IPS DF 6.9 (cell line): Measurements from ENCODE around the gene CACNA2D2.

Experiments used
- DNase-seq: peaks from one replicate; pipeline ENCODE4 v3.0.0-alpha.2; 2013; ENCODE audit warnings: low read depth, low spot score
- H3K27ac ChIP-seq: one replicate; pipeline ENCODE4 v1.5.1; 2013; ENCODE audit warnings: low read length, control low read depth
- H3K27me3 ChIP-seq: 2 replicates; pipeline ENCODE4 v1.6.1; 2013; ENCODE audit warnings: mild to moderate bottlenecking, low read length; ENCODE audit not compliant: control insufficient read depth, insufficient read depth
- H3K36me3 ChIP-seq: 2 replicates; pipeline ENCODE4 v1.6.1; 2013; ENCODE audit warnings: low read length; ENCODE audit not compliant: control insufficient read depth, insufficient read depth
- H3K4me1 ChIP-seq: 2 replicates; pipeline ENCODE4 v1.6.1; 2013; ENCODE audit warnings: low read length; ENCODE audit not compliant: control insufficient read depth, insufficient read depth
- H3K4me3 ChIP-seq: 2 replicates; pipeline ENCODE4 v1.5.1; 2013; ENCODE audit warnings: mild to moderate bottlenecking, low read length
- H3K9me3 ChIP-seq: 2 replicates; pipeline ENCODE4 v1.6.1; 2013; ENCODE audit warnings: low read length, inconsistent platforms; ENCODE audit not compliant: control insufficient read depth, insufficient read depth
- WGBS: extraction: QIAGEN DNeasy Blood & Tissue Kit; methylation state at CpG from one replicate; pipeline ENCODE4 v1.1.7; 2013; ENCODE audit warnings: mixed read lengths, missing lambda C conversion rate; ENCODE audit not compliant: insufficient read length, insufficient coverage; 5-methylcytosine and 5-hydroxymethylcytosine counted together

The CACNA2D2 gene

DNA sequence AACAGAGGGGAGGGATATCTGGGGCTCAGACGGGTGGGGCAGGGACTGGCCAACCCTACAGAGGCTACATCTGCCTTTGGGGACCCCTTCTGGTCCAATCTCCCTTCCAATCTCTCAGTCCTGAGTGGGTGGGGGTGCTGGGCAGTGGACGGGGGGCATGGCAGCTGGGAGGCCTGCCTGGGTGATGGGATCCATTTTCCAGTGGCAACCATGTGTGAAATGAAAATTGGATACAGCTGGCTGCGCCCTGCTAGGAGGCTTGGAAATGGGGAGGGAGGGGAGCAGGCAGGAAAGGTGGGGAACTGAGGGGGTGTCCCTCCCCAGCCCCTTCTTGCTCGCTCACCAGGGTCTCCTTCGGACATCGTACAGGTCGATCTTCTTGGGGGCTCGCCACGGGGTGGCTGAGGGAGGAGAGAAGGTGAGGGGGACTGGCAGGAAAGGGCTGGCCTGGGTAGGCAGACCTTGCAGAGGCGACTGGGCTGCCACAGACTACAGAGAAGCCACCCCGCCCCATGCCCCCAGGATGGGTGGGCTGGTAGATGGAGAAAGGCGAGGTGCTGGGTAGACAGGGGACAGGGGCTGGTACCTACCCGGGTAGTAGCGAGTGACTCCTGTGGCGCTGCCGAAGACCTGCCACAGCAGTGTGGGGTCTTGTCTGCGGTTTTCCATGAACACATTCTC is 122.9 kb downstream of the CACNA2D2 start:
- H3K27me3 ChIP-seq, result no peaks in the 10 kb centered on the region
- H3K4me3 ChIP-seq, result no peak overlapping the region
- WGBS, result no CpG with 5 or more reads among the region's 17 CpGs
- DNase-seq, result no peak
- H3K9me3 ChIP-seq, result no peaks in the 10 kb centered on the region
- no peak overlapping the region for H3K27ac ChIP-seq
- no peaks in the 10 kb centered on the region; the same call in 1 of the 2 replicates for H3K36me3 ChIP-seq
- H3K4me1 ChIP-seq, result no peaks in the 10 kb centered on the region

DNA sequence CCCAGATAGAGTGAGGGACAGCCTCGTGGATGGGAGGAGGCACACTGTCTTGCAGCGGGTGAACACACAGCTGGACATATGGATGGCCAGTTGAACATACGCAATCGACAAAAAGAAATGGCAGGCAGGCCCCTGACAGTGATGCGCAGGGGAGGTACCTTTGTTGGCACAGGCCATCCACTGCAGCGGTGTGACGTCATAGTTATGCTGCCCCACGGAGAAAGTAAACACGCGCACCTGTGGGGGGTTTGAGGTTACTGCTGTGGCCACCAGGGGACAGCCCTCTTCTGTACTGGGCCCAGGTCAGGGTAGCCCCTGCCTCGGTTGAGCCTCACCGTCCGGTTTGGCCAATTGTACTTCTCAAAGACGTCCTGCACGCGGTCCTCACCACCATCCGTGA is 124.7 kb downstream of the CACNA2D2 start:
- Histone ChIP-seq H3K27me3 (no peaks in the 10 kb centered on the region), H3K4me3 (no peak overlapping the region), H3K4me1 (peaks cover 4% of the 10 kb centered on the region; the same call in 1 of the 2 replicates), H3K27ac (no peak overlapping the region), H3K36me3 (peaks cover 2% of the 10 kb centered on the region; the same call in 1 of the 2 replicates), H3K9me3 (no peaks in the 10 kb centered on the region)
- DNase-seq, result no peak
- WGBS, result no CpG with 5 or more reads among the region's 17 CpGs

- H3K4me1 ChIP-seq, result peaks cover 4% of the 10 kb centered on the region; the same call in 1 of the 2 replicates
- no peaks in the 10 kb centered on the region for H3K9me3 ChIP-seq
- WGBS, result no CpG with 5 or more reads among the region's 6 CpGs
- no peaks in the 10 kb centered on the region for H3K27me3 ChIP-seq
- H3K36me3 ChIP-seq, result peaks cover 2% of the 10 kb centered on the region; the same call in 1 of the 2 replicates
- H3K27ac ChIP-seq, result no peak overlapping the region
- no peak overlapping the region for H3K4me3 ChIP-seq
- no peak for DNase-seq
Measured at GRCh38 chr3:50378024-50378423, 125.4 kb downstream of the CACNA2D2 start.

- no CpG with 5 or more reads among the region's 7 CpGs for WGBS
Measured at GRCh38 chr3:50375258-50375931, 128.0 kb downstream of the CACNA2D2 start.

DNA sequence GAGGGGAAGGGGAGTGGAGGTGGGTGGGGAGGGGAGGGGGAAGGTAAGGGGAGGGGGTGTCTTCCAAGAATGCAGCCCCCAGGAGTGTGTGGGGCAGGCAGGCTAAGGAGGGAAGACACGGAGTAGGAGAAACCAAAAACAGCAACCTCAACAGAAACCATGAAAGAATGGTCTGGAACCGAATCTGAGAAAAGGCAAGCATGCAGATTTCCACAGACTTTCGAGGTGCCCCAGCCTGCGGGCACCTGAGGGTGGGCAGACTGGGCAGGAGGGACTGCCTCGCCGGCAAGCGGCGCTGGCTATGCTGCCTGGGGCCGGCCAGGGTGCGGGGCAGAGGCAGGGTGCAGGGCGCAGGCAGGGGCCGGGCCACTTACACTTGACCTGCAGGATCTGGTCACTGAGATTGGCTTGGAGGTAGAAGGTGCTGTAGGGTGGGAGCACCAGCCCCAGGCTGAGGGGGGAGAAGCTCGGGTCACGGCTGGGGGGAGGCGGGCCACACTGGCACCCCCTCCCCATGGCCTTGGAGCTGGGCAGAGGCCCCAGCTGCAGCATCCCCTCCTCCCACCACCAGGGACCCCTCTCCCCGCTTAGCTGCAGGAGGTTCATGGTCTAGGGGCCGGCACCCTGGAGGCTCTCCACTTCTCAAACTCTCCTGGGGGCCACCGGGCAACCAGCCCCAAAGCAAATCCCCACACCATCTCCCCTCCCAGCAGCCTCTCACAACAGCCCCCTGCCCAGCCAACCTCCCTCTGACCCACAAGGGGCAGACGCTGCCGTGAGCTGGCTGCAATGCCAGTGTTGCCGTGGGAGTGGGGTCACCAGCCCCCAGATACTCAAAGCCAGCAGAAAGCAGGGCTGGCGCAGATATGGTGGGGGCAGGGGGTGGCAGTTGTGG is 128.8 kb downstream of the CACNA2D2 start:
- no peaks in the 10 kb centered on the region for H3K9me3 ChIP-seq
- no peak overlapping the region for H3K4me3 ChIP-seq
- no peaks in the 10 kb centered on the region for H3K27me3 ChIP-seq
- peaks cover 11% of the 10 kb centered on the region for H3K4me1 ChIP-seq
- DNase-seq, result no peak
- H3K36me3 ChIP-seq, result peaks cover 2% of the 10 kb centered on the region; the same call in 1 of the 2 replicates
- no CpG with 5 or more reads among the region's 22 CpGs for WGBS
- no peak overlapping the region for H3K27ac ChIP-seq

More at GRCh38 chr3:50375258-50375931, 128.0 kb downstream of the CACNA2D2 start:
- Histone ChIP-seq H3K36me3 (peaks cover 2% of the 10 kb centered on the region; the same call in 1 of the 2 replicates), H3K4me1 (peaks cover 11% of the 10 kb centered on the region), H3K27ac (no peak overlapping the region), H3K9me3 (no peaks in the 10 kb centered on the region), H3K4me3 (no peak overlapping the region), H3K27me3 (no peaks in the 10 kb centered on the region)
- no peak for DNase-seq

DNA sequence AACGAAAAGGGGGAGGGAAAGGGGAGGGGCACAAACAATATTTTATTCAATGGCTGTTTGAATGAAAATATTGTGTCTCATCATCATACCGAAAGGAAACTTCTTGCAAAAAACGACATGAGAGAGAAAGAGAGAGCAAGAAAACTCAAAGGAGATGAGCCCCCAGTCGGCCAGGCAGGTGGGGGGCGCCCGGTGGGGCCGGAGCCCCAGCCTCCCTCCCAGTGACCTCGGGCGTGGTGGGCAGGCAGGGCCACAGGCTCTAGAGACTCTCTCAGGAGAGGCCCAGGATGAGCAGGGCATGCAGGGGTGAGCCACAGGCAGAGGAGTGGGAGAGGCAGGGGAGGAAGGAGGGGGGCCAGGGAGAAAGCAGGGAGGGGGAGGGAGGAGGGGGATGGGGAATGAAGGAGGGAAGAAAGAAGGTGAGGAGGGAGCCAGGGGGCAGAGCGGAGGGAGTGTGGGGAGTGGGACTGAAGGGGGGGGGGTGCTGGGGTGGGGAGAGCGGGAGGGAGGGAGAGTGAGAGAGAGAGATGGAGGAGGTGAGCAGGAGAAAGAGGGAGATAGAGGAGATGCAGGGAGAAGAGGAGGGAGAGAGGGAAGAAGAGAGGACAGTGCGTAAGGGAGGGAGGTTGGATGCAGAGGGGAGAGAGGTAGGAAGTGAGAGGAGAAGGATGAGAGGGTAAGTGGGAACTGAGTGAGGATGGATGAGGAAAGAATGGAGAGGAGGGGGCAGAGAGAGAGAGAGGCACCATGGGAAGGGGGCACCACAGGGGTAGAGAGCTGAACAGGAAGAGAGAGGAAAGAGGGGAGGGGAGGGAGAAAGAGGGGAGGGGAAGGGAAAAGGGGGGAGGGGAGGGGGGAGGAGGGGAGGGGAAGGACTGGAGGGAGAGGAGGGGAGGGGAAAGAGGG is 130.0 kb downstream of the CACNA2D2 start:
- Histone ChIP-seq H3K36me3 (peaks cover 2% of the 10 kb centered on the region; the same call in 1 of the 2 replicates), H3K9me3 (no peaks in the 10 kb centered on the region), H3K27ac (no peak overlapping the region), H3K27me3 (no peaks in the 10 kb centered on the region), H3K4me3 (no peak overlapping the region), H3K4me1 (peaks cover 11% of the 10 kb centered on the region)
- DNase-seq, result no peak
- 100% methylated on average over 1 of the region's 12 CpGs for WGBS

DNA sequence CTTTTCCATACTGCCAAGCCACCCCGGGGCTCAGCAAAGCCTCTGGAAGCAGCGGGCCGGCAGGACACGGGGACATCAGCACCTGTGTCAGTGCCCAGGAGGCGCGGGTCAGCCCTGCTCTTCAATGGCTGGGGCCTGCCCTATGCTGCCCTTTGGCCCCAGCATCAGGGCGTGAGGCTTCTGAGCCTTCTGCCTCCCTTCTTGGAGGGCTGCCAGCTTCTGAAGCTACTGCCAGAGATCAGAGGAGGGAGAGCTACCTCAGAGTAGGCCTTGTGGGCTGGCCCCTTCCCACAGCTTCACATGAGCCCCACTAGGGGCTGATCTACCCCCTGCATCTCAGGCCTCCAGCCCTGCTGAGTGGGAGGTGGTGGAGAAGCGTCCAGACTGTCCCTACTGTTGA is 131.1 kb downstream of the CACNA2D2 start:
- Histone ChIP-seq H3K27me3 (no peaks in the 10 kb centered on the region), H3K36me3 (peaks cover 2% of the 10 kb centered on the region; the same call in 1 of the 2 replicates), H3K27ac (no peak overlapping the region), H3K9me3 (no peaks in the 10 kb centered on the region), H3K4me3 (no peak overlapping the region), H3K4me1 (peaks cover 11% of the 10 kb centered on the region)
- DNase-seq, result no peak
- WGBS, result no CpG with 5 or more reads among the region's 8 CpGs

- no peaks in the 10 kb centered on the region for H3K9me3 ChIP-seq
- WGBS, result no CpG with 5 or more reads among the region's 3 CpGs
- no peak overlapping the region for H3K4me3 ChIP-seq
- peaks cover 11% of the 10 kb centered on the region for H3K4me1 ChIP-seq
- no peaks in the 10 kb centered on the region for H3K27me3 ChIP-seq
- DNase-seq, result no peak
- peaks cover 2% of the 10 kb centered on the region; the same call in 1 of the 2 replicates for H3K36me3 ChIP-seq
- H3K27ac ChIP-seq, result no peak overlapping the region
Measured at GRCh38 chr3:50371133-50371685, 132.2 kb downstream of the CACNA2D2 start.

- Histone ChIP-seq H3K36me3 (peaks cover 2% of the 10 kb centered on the region; the same call in 1 of the 2 replicates), H3K4me3 (no peak overlapping the region), H3K9me3 (no peaks in the 10 kb centered on the region), H3K27me3 (no peaks in the 10 kb centered on the region), H3K4me1 (peaks cover 13% of the 10 kb centered on the region), H3K27ac (no peak overlapping the region)
- no peak for DNase-seq
- no CpG with 5 or more reads among the region's 14 CpGs for WGBS
Measured at GRCh38 chr3:50370594-50370993, 132.8 kb downstream of the CACNA2D2 start.
